ENCODE measurements around the gene TNIK.

TNIK gene

GRCh38 chr3:171459942-171460724 is at the start of gene TNIK:
Gene TNIK (minus strand): TSS chr3:171460405. CDS start chr3:171460063, 342 bp downstream.
- Histone ChIP-seq H3K4me1 (ENCODE audit: insufficient read depth, poor library complexity, severe bottlenecking) (peaks cover 9% of the 10 kb centered on the region), H3K27me3 (ENCODE audit: insufficient read depth, poor library complexity, severe bottlenecking) (no peaks in the 10 kb centered on the region), H3K36me3 (ENCODE audit: low read depth) (no peaks in the 10 kb centered on the region), H3K27ac (ENCODE audit: poor library complexity, severe bottlenecking) (peak within 1 kb of the TSS; percentile 43), H3K4me3 (ENCODE audit: severe bottlenecking) (peak within 1 kb of the TSS; percentile 57), H3K9me3 (ENCODE audit: severe bottlenecking) (no peaks in the 10 kb centered on the region)
- peak; percentile 84 for DNase-seq (ENCODE audit: low spot score)
- TF ChIP-seq, protein P1, sequence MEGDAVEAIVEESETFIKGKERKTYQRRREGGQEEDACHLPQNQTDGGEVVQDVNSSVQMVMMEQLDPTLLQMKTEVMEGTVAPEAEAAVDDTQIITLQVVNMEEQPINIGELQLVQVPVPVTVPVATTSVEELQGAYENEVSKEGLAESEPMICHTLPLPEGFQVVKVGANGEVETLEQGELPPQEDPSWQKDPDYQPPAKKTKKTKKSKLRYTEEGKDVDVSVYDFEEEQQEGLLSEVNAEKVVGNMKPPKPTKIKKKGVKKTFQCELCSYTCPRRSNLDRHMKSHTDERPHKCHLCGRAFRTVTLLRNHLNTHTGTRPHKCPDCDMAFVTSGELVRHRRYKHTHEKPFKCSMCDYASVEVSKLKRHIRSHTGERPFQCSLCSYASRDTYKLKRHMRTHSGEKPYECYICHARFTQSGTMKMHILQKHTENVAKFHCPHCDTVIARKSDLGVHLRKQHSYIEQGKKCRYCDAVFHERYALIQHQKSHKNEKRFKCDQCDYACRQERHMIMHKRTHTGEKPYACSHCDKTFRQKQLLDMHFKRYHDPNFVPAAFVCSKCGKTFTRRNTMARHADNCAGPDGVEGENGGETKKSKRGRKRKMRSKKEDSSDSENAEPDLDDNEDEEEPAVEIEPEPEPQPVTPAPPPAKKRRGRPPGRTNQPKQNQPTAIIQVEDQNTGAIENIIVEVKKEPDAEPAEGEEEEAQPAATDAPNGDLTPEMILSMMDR (IDR thresholded peaks at IDR 0.05; ENCODE audit: poor library complexity, severe bottlenecking) = no peak
- ATAC-seq (ENCODE audit: low read depth) = peak; percentile 86

DNA sequence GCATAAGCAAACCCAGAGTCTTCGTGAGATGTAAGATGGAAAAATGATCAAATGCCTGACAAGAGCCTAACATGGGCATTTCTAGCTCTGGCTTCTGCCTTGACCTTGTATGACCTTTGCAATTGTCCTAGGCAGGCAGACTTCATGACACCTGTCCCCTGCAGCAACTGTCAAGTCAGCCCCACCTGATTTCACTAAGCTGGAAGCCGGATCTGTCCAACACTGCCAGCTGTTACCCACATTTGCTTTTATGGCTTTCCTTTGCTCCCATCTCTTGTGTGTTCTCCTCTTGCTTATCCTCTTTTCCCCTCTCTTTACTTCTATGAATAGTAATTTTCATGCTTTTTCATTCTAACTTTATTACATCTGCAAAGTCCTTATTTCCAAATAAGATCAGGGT is 48.5 kb upstream of the TNIK start:
- Histone ChIP-seq H3K36me3 (ENCODE audit: low read depth) (no peaks in the 10 kb centered on the region), H3K27ac (ENCODE audit: poor library complexity, severe bottlenecking) (no peak overlapping the region)

DNA sequence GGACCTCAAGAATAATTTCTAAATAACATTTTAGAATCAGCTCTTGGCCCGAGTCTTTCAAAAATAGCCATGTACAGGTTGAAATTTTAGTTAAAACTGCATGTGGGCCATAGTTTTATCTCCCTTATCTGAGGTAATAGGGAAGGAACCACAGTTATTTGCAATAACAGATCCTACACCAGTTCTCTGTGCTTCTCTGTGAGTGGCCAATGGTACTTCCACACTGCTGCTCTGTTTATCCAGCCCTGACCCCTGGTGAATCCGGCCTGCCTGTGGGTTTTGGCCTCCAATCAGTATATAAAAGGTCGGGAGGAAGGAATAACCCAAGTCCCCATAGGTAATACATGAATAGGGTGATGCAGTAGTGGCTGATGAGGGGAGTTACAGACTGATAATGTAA is 48.0 kb upstream of the TNIK start:
- Histone ChIP-seq H3K4me3 (ENCODE audit: severe bottlenecking) (no peak overlapping the region), H3K4me1 (ENCODE audit: insufficient read depth, poor library complexity, severe bottlenecking) (no peaks in the 10 kb centered on the region), H3K9me3 (ENCODE audit: severe bottlenecking) (no peaks in the 10 kb centered on the region), H3K36me3 (ENCODE audit: low read depth) (no peaks in the 10 kb centered on the region), H3K27ac (ENCODE audit: poor library complexity, severe bottlenecking) (no peak overlapping the region), H3K27me3 (ENCODE audit: insufficient read depth, poor library complexity, severe bottlenecking) (no peaks in the 10 kb centered on the region)
- no peak for ATAC-seq (ENCODE audit: low read depth)
- TF ChIP-seq, protein P1 (IDR thresholded peaks at IDR 0.05; ENCODE audit: poor library complexity, severe bottlenecking) = no peak
- DNase-seq (ENCODE audit: low spot score) = no peak

More for the DNA sequence above, 48.5 kb upstream of the TNIK start:
- ATAC-seq (ENCODE audit: low read depth) = no peak
- Histone ChIP-seq H3K9me3 (ENCODE audit: severe bottlenecking) (no peaks in the 10 kb centered on the region), H3K4me3 (ENCODE audit: severe bottlenecking) (no peak overlapping the region), H3K4me1 (ENCODE audit: insufficient read depth, poor library complexity, severe bottlenecking) (no peaks in the 10 kb centered on the region), H3K27me3 (ENCODE audit: insufficient read depth, poor library complexity, severe bottlenecking) (no peaks in the 10 kb centered on the region)
- no peak for DNase-seq (ENCODE audit: low spot score)
- TF ChIP-seq, protein P1 (IDR thresholded peaks at IDR 0.05; ENCODE audit: poor library complexity, severe bottlenecking) = no peak

DNA sequence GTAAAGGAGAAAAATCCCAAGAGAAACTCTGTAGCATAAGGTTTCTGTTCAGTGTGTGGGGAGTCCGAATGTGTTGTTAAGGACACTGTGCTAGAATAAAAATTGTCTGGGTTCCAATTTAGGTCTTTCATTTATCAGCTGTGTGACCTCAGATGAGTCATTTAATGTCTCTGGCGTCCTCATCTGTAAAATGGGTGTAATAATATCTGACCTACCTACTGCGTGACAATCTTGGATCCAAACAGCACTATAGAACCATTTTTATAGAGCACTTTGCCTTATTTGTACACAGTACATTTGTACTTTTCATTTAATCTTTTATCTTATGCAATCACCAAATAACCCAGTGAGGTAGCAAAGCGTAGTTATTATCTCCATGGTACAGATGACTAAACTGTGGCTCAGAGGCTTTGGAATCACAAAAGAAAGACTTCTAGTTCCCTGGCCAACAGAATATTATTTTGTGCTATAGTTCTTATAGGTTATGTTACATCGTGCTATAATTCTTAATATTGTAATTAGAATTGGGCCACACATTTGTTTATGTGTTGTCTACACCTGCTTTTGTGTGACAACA is 46.6 kb upstream of the TNIK start:
- Histone ChIP-seq H3K4me3 (ENCODE audit: severe bottlenecking) (no peak overlapping the region), H3K4me1 (ENCODE audit: insufficient read depth, poor library complexity, severe bottlenecking) (no peaks in the 10 kb centered on the region), H3K27me3 (ENCODE audit: insufficient read depth, poor library complexity, severe bottlenecking) (no peaks in the 10 kb centered on the region), H3K9me3 (ENCODE audit: severe bottlenecking) (no peaks in the 10 kb centered on the region), H3K36me3 (ENCODE audit: low read depth) (no peaks in the 10 kb centered on the region), H3K27ac (ENCODE audit: poor library complexity, severe bottlenecking) (no peak overlapping the region)
- ATAC-seq (ENCODE audit: low read depth) (peak; percentile 35; the same call in 2 of the 3 replicates), DNase-seq (ENCODE audit: low spot score) (no peak)
- TF ChIP-seq, protein P1 (IDR thresholded peaks at IDR 0.05; ENCODE audit: poor library complexity, severe bottlenecking) = no peak

Data from RWPE2 (cell line).